Lower lobe of right lung (tissue), 2 donors: ENCODE measurements around the gene ARHGAP1. TPM values are rescaled to one million over a fixed set of nuclear protein-coding genes. Genes with fewer than 3 reads are reported as not detected.
"Not testable (repeated sequence)": the region's sequence is repeated elsewhere in the genome, so short reads cannot be mapped to it uniquely, and the experiment has no call there.

Experiments used
- ATAC-seq, 2 donors: fragments of 200-7000 bp; cut with Tn5 transposase; one replicate each; pipeline ENCODE4 v1.9.1; 2020 to 2022; ENCODE audit warnings: mild to moderate bottlenecking in 2 of 2, moderate library complexity in 2 of 2
- DNase-seq: peaks from one replicate; pipeline ENCODE4 v3.0.0-alpha.2; 2020
- H3K27ac ChIP-seq: fragments of 200-600 bp; one replicate; pipeline ENCODE4 v1.8.0; 2022
- H3K27me3 ChIP-seq: fragments of 200-600 bp; one replicate; pipeline ENCODE4 v1.8.0; 2022; ENCODE audit warnings: low read depth
- H3K36me3 ChIP-seq: fragments of 200-600 bp; one replicate; pipeline ENCODE4 v1.8.0; 2022; ENCODE audit warnings: mild to moderate bottlenecking
- H3K4me1 ChIP-seq: fragments of 200-600 bp; one replicate; pipeline ENCODE4 v1.8.0; 2022
- H3K4me3 ChIP-seq: fragments of 200-600 bp; one replicate; pipeline ENCODE4 v1.8.0; 2022; ENCODE audit warnings: mild to moderate bottlenecking
- H3K9me3 ChIP-seq: fragments of 200-600 bp; one replicate; pipeline ENCODE4 v1.8.0; 2022
- intact Hi-C: fragments of 100-400 bp; cut with DNase I; formaldehyde crosslinking; loops from one replicate; pipeline ENCODE4 v1.11.0; 2022
- total RNA-seq: library from RNA; stranded (reverse); fragmentation: NEBNext Ultra II Directional; extraction: Animal tissue kit (Norgen Biotek cat#: 25700); gene quantifications from one replicate; pipeline ENCODE4 v1.2.1, GENCODE V29; 2021
- TF ChIP-seq, protein P1 (sequence below): fragments of 200-600 bp; IDR thresholded peaks from one replicate; pipeline ENCODE4 v1.8.0; 2022; ENCODE audit warnings: antibody characterized with exemption, mild to moderate bottlenecking
- donor health status: DM: no; HTN: yes; CAD: no; lungs with severe emphysema.

ARHGAP1 gene
- total RNA-seq, 1 donor from 2014 or later: 67.4 TPM

- TF ChIP-seq, protein P1, sequence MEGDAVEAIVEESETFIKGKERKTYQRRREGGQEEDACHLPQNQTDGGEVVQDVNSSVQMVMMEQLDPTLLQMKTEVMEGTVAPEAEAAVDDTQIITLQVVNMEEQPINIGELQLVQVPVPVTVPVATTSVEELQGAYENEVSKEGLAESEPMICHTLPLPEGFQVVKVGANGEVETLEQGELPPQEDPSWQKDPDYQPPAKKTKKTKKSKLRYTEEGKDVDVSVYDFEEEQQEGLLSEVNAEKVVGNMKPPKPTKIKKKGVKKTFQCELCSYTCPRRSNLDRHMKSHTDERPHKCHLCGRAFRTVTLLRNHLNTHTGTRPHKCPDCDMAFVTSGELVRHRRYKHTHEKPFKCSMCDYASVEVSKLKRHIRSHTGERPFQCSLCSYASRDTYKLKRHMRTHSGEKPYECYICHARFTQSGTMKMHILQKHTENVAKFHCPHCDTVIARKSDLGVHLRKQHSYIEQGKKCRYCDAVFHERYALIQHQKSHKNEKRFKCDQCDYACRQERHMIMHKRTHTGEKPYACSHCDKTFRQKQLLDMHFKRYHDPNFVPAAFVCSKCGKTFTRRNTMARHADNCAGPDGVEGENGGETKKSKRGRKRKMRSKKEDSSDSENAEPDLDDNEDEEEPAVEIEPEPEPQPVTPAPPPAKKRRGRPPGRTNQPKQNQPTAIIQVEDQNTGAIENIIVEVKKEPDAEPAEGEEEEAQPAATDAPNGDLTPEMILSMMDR: no peak
- H3K27me3 ChIP-seq: no peaks in the 10 kb centered on the region
- intact Hi-C loops: no loop called here
- H3K36me3 ChIP-seq: no peaks in the 10 kb centered on the region
- no peaks in the 10 kb centered on the region for H3K9me3 ChIP-seq
- no peaks in the 10 kb centered on the region for H3K4me1 ChIP-seq
- ATAC-seq (no peak), DNase-seq (no peak)
- H3K4me3 ChIP-seq: no peak overlapping the region
- H3K27ac ChIP-seq: no peak overlapping the region
These were observed 12.6 kb upstream of the ARHGAP1 start for GRCh38 chr11:46712874-46713576.

- Histone ChIP-seq H3K4me3 (no peak overlapping the region), H3K27ac (peak overlapping the region; percentile 60), H3K27me3 (no peaks in the 10 kb centered on the region), H3K36me3 (peaks cover 12% of the 10 kb centered on the region), H3K9me3 (no peaks in the 10 kb centered on the region), H3K4me1 (no peaks in the 10 kb centered on the region)
- ATAC-seq (no peak), DNase-seq (no peak)
- intact Hi-C loops: no loop called here
- TF ChIP-seq, protein P1: no peak
These were observed 10.9 kb upstream of the ARHGAP1 start for GRCh38 chr11:46711303-46711702.

GRCh38 chr11:46710821-46711269, 10.4 kb upstream of the ARHGAP1 start:
- no peaks in the 10 kb centered on the region for H3K4me1 ChIP-seq
- H3K27ac ChIP-seq: peak overlapping the region; percentile 60
- no peak overlapping the region for H3K4me3 ChIP-seq
- H3K27me3 ChIP-seq: no peaks in the 10 kb centered on the region
- intact Hi-C loops: no loop called here
- H3K36me3 ChIP-seq: peaks cover 17% of the 10 kb centered on the region
- TF ChIP-seq, protein P1: no peak
- no peaks in the 10 kb centered on the region for H3K9me3 ChIP-seq
- DNase-seq (no peak), ATAC-seq (peak; percentile 50 to 75)

DNA sequence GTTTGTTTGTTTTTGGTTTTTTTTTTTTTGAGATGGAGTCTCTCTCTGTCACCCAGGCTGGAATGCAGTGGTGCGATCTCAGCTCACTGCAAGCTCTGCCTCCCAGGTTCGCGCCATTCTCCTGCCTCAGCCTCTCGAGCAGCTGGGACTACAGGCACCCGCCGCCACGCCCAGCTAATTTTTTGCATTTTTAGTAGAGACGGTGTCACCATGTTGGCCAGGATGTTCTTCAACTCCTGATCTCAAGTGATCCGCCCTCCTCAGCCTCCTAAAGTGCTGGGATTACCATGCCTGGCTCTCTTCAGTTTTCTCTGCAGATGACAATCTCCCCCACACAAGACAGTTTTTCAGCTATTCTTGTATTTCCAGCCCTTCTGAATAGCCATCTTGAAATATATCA, 8.9 kb upstream of the ARHGAP1 start:
- H3K4me1 ChIP-seq, DNase-seq, H3K27ac ChIP-seq, intact Hi-C loops, H3K4me3 ChIP-seq, H3K9me3 ChIP-seq, ATAC-seq, H3K27me3 ChIP-seq: not testable (repeated sequence)
- H3K36me3 ChIP-seq: peaks cover 32% of the 10 kb centered on the region

- ATAC-seq (no peak), DNase-seq (no peak)
- Histone ChIP-seq H3K36me3 (peaks cover 52% of the 10 kb centered on the region), H3K4me1 (peaks cover 13% of the 10 kb centered on the region), H3K27me3 (no peaks in the 10 kb centered on the region), H3K9me3 (no peaks in the 10 kb centered on the region), H3K27ac (no peak overlapping the region), H3K4me3 (no peak overlapping the region)
- TF ChIP-seq, protein P1: no peak
- intact Hi-C loops: no loop called here
These were observed 6.5 kb upstream of the ARHGAP1 start for GRCh38 chr11:46706886-46707285.

DNA sequence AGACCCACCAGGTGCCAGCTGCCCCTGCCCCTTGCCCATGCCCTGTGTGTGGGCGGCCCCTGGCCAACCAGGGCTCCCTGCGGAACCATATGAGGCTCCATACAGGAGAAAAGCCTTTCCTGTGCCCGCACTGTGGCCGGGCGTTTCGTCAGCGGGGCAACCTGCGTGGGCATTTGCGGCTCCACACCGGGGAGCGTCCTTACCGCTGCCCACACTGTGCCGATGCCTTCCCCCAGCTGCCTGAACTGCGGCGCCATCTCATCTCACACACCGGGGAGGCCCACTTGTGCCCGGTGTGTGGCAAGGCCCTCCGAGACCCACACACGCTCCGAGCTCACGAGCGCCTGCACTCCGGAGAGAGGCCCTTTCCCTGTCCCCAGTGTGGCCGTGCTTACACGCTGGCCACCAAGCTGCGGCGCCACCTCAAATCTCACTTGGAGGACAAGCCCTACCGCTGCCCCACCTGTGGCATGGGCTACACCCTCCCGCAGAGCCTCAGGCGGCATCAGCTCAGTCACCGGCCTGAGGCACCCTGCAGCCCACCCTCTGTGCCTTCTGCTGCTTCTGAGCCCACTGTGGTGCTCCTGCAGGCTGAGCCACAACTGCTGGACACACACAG, 4.8 kb upstream of the ARHGAP1 start:
- H3K27ac ChIP-seq: no peak overlapping the region
- peaks cover 20% of the 10 kb centered on the region for H3K4me1 ChIP-seq
- H3K36me3 ChIP-seq: peaks cover 52% of the 10 kb centered on the region
- H3K4me3 ChIP-seq: no peak overlapping the region
- DNase-seq (no peak), ATAC-seq (no peak)
- H3K27me3 ChIP-seq: no peaks in the 10 kb centered on the region
- intact Hi-C loops: no loop called here
- TF ChIP-seq, protein P1: no peak
- no peaks in the 10 kb centered on the region for H3K9me3 ChIP-seq
